Left lung (tissue), 10 donors: Measurements from ENCODE around the gene WWTR1. TPM values are rescaled to one million over a fixed set of nuclear protein-coding genes. Genes with fewer than 3 reads are reported as not detected.

Source experiments
- ATAC-seq: fragments of 200-7000 bp; cut with Tn5 transposase; one replicate; pipeline ENCODE4 v1.9.1; 2020; ENCODE audit warnings: moderate library complexity
- DNase-seq, 4 donors: peaks; one replicate each; pipeline ENCODE4 v3.0.0-alpha.2; 2013 to 2020
- H3K27ac ChIP-seq, 2 donors: fragments of 200-600 bp; sonication (generic) in 1 of 2; one replicate each; pipeline versions ENCODE4 v1.5.0 to v1.8.0; 2020 to 2021
- H3K27me3 ChIP-seq, 2 donors: fragments of 200-600 bp; sonication (generic) in 1 of 2; one replicate each; pipeline versions ENCODE4 v1.5.0 to v1.8.0; 2020 to 2021
- H3K36me3 ChIP-seq, 2 donors: fragments of 200-600 bp; sonication (generic) in 1 of 2; one replicate each; pipeline versions ENCODE4 v1.5.0 to v1.8.0; 2020 to 2021
- H3K4me1 ChIP-seq, 2 donors: fragments of 200-600 bp; one replicate each; pipeline ENCODE4 v1.8.0; 2021
- H3K4me3 ChIP-seq, 2 donors: fragments of 200-600 bp; sonication (generic) in 1 of 2; one replicate each; pipeline versions ENCODE4 v1.5.0 to v1.8.0; 2020 to 2021; ENCODE audit warnings: mild to moderate bottlenecking in 1 of 2
- H3K9me3 ChIP-seq, 2 donors: fragments of 200-600 bp; sonication (generic) in 1 of 2; one replicate each; pipeline versions ENCODE4 v1.5.0 to v1.8.0; 2020 to 2021
- intact Hi-C, 2 donors: fragments of 100-400 bp; cut with DNase I; formaldehyde crosslinking; loops; one replicate each; pipeline versions ENCODE4 v1.11.2 to v1.14.2; 2022
- polyA plus RNA-seq, 6 donors: library from polyadenylated mRNA; unstranded; fragments of 120-200 nt; gene quantifications; one replicate each; pipeline ENCODE4 v1.2.1, GENCODE V29; 2013; ENCODE audit not compliant: insufficient read length in 6 of 6
- total RNA-seq, 2 donors: library from RNA; stranded (reverse); fragmentation: NEBNext Ultra II Directional; extraction: Animal tissue kit (Norgen Biotek cat#: 25700); gene quantifications; one replicate each; pipeline ENCODE4 v1.2.1, GENCODE V29; 2021
- TF ChIP-seq, protein P1 (sequence below), 2 donors: fragments of 200-600 bp; sonication (generic) in 1 of 2; IDR thresholded peaks; one replicate each; pipeline versions ENCODE4 v1.5.0 to v1.8.0; 2021; ENCODE audit warnings: antibody characterized with exemption in 2 of 2
- donor health status: DM: no; HTN: yes; CAD: no.
- donor health status: DM: no; HTN: no; CAD: no.

WWTR1 gene
- total and polyA plus RNA-seq, 8 donors = 74.2 to 124 (median 107) TPM

DNA sequence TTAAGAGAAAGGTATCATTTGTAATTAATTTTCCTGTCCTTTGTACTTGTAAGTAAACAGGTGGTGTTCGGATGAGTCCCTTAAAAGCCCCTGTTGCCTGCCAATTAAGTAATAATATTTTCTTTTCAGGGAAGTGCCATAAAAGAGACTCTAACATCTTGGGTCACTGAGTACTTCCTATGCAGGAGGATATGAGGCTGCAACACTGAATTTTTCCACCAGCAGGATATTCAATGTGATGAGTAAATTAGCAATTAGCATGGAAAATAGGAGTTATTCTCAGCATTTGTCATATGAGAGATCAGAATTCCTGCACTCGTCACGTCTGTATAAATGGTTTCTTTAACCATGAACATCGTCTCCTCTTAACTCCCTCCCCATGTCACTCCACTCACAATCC lies 45.4 kb downstream of the WWTR1 start:
- TF ChIP-seq, protein P1, sequence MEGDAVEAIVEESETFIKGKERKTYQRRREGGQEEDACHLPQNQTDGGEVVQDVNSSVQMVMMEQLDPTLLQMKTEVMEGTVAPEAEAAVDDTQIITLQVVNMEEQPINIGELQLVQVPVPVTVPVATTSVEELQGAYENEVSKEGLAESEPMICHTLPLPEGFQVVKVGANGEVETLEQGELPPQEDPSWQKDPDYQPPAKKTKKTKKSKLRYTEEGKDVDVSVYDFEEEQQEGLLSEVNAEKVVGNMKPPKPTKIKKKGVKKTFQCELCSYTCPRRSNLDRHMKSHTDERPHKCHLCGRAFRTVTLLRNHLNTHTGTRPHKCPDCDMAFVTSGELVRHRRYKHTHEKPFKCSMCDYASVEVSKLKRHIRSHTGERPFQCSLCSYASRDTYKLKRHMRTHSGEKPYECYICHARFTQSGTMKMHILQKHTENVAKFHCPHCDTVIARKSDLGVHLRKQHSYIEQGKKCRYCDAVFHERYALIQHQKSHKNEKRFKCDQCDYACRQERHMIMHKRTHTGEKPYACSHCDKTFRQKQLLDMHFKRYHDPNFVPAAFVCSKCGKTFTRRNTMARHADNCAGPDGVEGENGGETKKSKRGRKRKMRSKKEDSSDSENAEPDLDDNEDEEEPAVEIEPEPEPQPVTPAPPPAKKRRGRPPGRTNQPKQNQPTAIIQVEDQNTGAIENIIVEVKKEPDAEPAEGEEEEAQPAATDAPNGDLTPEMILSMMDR (IDR thresholded peaks at IDR 0.05) = no peak
- no peaks in the 10 kb centered on the region for H3K36me3 ChIP-seq
- intact Hi-C loops = no loop called here
- H3K4me1 ChIP-seq = peaks cover 0 to 26% of the 10 kb centered on the region in 2 donors
- H3K4me3 ChIP-seq = no peak overlapping the region
- H3K9me3 ChIP-seq = no peaks in the 10 kb centered on the region
- DNase-seq = no peak
- H3K27ac ChIP-seq = no peak overlapping the region
- ATAC-seq = no peak
- H3K27me3 ChIP-seq = peaks cover 0 to 60% of the 10 kb centered on the region in 2 donors

DNA sequence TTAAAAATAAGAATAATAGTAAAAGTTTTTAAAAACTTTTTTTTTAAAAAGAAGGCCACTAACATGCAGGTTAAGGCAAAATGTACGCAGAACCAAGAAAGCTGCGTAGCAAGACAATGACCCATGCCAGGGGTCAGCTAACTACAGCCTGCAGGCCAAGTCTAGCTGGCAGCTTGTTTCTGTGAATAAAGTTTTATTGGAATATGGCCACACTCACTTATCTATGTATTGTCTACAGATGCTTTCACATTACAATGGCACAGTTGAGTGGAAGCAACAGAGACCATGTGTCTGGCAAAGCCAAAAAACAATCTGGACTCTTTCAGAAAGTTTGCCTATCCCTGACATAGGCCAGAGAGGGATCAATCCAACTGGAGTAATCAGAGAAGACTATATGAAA lies 46.7 kb downstream of the WWTR1 start:
- ATAC-seq = no peak
- intact Hi-C loops = no loop called here
- Histone ChIP-seq H3K9me3 (no peaks in the 10 kb centered on the region), H3K27me3 (peaks cover 0 to 47% of the 10 kb centered on the region in 2 donors), H3K4me1 (peaks cover 0 to 16% of the 10 kb centered on the region in 2 donors), H3K27ac (no peak overlapping the region), H3K36me3 (no peaks in the 10 kb centered on the region), H3K4me3 (no peak overlapping the region)
- DNase-seq = no peak
- TF ChIP-seq, protein P1 (IDR thresholded peaks at IDR 0.05) = no peak

DNA sequence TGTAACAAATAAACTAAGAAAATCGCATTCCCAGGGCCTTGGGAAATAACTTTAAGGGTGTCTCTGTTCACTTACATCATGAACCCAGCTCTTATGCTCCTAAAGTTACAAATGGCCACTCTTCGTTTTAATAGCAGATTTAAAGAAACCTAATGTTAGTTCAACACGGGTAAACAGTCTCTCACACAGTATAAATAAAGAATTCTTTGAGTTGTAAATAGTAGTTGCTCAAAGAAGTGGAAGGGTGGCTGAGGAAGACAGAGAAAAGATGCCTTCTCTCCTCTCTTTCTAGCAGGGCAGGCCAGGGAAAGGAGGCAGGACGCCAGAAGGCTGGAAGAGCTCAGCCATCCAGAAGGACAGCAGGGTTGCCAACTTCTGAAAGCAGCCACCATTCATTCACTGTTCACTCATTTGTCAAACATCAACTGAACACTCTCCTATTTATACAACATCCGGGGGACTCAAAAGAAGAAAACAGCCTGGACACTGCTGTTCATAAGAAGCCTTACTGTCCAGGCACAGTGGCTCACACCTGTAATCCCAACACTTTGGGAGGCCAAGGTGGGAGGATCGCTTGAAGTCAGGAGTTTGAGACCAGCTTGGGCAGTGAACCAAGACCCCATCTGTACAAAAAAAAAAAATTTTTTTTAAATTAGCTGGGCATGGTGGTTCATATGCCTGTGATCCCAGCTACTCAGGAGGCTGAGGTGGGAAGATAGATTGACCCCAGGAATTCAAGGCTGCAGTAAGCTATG lies 47.3 kb downstream of the WWTR1 start:
- H3K27ac ChIP-seq = no peak overlapping the region
- no peak overlapping the region for H3K4me3 ChIP-seq
- no peak for DNase-seq
- TF ChIP-seq, protein P1 (IDR thresholded peaks at IDR 0.05) = no peak
- H3K4me1 ChIP-seq = peaks cover 0 to 16% of the 10 kb centered on the region in 2 donors
- H3K9me3 ChIP-seq = no peaks in the 10 kb centered on the region
- H3K36me3 ChIP-seq = no peaks in the 10 kb centered on the region
- intact Hi-C loops = no loop called here
- peaks cover 0 to 41% of the 10 kb centered on the region in 2 donors for H3K27me3 ChIP-seq
- ATAC-seq = no peak

DNA sequence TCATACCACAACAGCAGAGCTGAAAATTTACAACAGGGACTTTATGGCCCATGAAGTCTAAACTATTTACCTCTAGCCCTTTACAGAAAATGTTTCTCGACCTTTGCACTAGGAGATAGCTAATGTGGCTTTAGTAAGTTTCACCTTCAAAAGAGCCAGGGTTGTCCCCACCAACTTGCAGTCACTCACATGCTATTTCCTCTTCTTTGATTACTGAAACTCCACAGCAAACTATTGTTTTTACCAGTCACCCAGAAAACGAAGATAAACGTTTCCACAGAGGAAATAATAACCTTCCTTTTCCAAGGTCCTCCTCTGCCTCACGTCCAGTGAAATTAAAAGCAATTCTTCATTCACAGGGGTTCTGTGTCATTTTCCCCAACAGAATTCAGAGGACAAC lies 48.2 kb downstream of the WWTR1 start:
- ATAC-seq = no peak
- Histone ChIP-seq H3K36me3 (no peaks in the 10 kb centered on the region), H3K9me3 (no peaks in the 10 kb centered on the region), H3K27me3 (peaks cover 0 to 40% of the 10 kb centered on the region in 2 donors), H3K4me1 (peaks cover 1 to 16% of the 10 kb centered on the region in 2 donors), H3K4me3 (no peak overlapping the region), H3K27ac (peak overlapping the region in 1 of 2 donors; percentile 34)
- no peak for DNase-seq
- intact Hi-C loops = no loop called here
- TF ChIP-seq, protein P1 (IDR thresholded peaks at IDR 0.05) = no peak

DNA sequence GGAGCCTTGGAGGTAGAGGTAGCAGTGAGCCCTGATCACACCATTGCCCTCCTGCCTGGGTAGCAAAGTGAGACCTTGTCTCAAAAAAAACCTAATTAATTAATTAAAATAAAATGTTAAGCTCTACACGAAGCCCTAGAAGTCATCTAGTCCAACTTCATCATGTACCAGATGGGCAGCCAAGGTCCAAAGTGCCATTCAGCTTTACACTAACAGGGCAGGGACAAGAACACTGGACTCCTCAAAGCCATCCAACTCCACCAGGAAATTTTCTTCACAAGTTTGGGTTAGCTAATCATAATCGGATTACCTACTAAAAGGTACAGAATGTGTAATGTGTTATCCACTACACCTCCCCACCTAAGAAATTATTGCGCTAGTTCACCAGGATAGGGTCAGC lies 48.8 kb downstream of the WWTR1 start:
- no peak overlapping the region for H3K4me3 ChIP-seq
- ATAC-seq (no peak), DNase-seq (no peak)
- TF ChIP-seq, protein P1 (IDR thresholded peaks at IDR 0.05) = no peak
- H3K27ac ChIP-seq = peak overlapping the region in 1 of 2 donors; percentile 34
- H3K27me3 ChIP-seq = peaks cover 0 to 40% of the 10 kb centered on the region in 2 donors
- no peaks in the 10 kb centered on the region for H3K36me3 ChIP-seq
- peaks cover 7 to 22% of the 10 kb centered on the region in 2 donors for H3K4me1 ChIP-seq
- intact Hi-C loops = no loop called here
- no peaks in the 10 kb centered on the region for H3K9me3 ChIP-seq
